ENCODE results near the gene DDR1. TPM values are rescaled to one million over a fixed set of nuclear protein-coding genes. Genes with fewer than 3 reads are reported as not detected.

DDR1 gene
- total RNA-seq, 2 donors from 2014 or later = 140 to 151 TPM

- H3K36me3 Mint-ChIP-seq (ENCODE audit: low read depth) = peaks cover 63% of the 10 kb centered on the region
- Histone ChIP-seq H3K36me3 (ENCODE audit: control insufficient read depth, insufficient read depth, low read length) (peaks cover 44% of the 10 kb centered on the region), H3K4me1 (ENCODE audit: control insufficient read depth, insufficient read depth, low read length) (no peaks in the 10 kb centered on the region), H3K9ac (ENCODE audit: extremely low read depth, low read length, poor library complexity, severe bottlenecking) (no peak overlapping the region), H3K9me3 (ENCODE audit: control insufficient read depth, low read length) (no peaks in the 10 kb centered on the region), H3K4me3 (ENCODE audit: low read length) (no peak overlapping the region), H3K27me3 (ENCODE audit: control insufficient read depth, insufficient read depth, low read length, poor library complexity, severe bottlenecking) (no peaks in the 10 kb centered on the region), H3K27ac (ENCODE audit: low read depth, low read length) (no peak overlapping the region)
- no peak for DNase-seq
- H3K4me3 Mint-ChIP-seq = no peak overlapping the region
- no peak for TF ChIP-seq CTCF (conservative IDR thresholded peaks at IDR 0.05)
- H3K9me3 Mint-ChIP-seq = no peaks in the 10 kb centered on the region
- H3K4me1 Mint-ChIP-seq = peaks cover 3% of the 10 kb centered on the region
- H3K27me3 Mint-ChIP-seq (ENCODE audit: insufficient read depth) = no peaks in the 10 kb centered on the region
- WGBS, 2 experiments (ENCODE audit: insufficient coverage in 1 of 2, insufficient read length in 1 of 2) = 93 to 94% methylated on average over 6 to 12 of the region's 12 CpGs
- H3K27ac Mint-ChIP-seq = no peak overlapping the region
Measured at GRCh38 chr6:30894381-30894780, 10.1 kb downstream of the DDR1 start.

GRCh38 chr6:30894935-30895334 is 10.6 kb downstream of the DDR1 start:
- Mint-ChIP-seq H3K9me3 (no peaks in the 10 kb centered on the region), H3K4me1 (peaks cover 3% of the 10 kb centered on the region), H3K27ac (no peak overlapping the region), H3K27me3 (ENCODE audit: insufficient read depth) (no peaks in the 10 kb centered on the region), H3K4me3 (no peak overlapping the region), H3K36me3 (ENCODE audit: low read depth) (peaks cover 63% of the 10 kb centered on the region)
- H3K27ac ChIP-seq (ENCODE audit: low read depth, low read length) = no peak overlapping the region
- WGBS, 2 experiments (ENCODE audit: insufficient coverage in 1 of 2, insufficient read length in 1 of 2) = 89 to 93% methylated on average over 3 of the region's 3 CpGs
- H3K27me3 ChIP-seq (ENCODE audit: control insufficient read depth, insufficient read depth, low read length, poor library complexity, severe bottlenecking) = no peaks in the 10 kb centered on the region
- no peaks in the 10 kb centered on the region for H3K9me3 ChIP-seq (ENCODE audit: control insufficient read depth, low read length)
- no peak overlapping the region for H3K4me3 ChIP-seq (ENCODE audit: low read length)
- no peaks in the 10 kb centered on the region for H3K4me1 ChIP-seq (ENCODE audit: control insufficient read depth, insufficient read depth, low read length)
- DNase-seq = no peak
- H3K9ac ChIP-seq (ENCODE audit: extremely low read depth, low read length, poor library complexity, severe bottlenecking) = no peak overlapping the region
- TF ChIP-seq CTCF (conservative IDR thresholded peaks at IDR 0.05) = no peak
- H3K36me3 ChIP-seq (ENCODE audit: control insufficient read depth, insufficient read depth, low read length) = peaks cover 47% of the 10 kb centered on the region

- Histone ChIP-seq H3K4me3 (ENCODE audit: low read length) (no peak overlapping the region), H3K36me3 (ENCODE audit: control insufficient read depth, insufficient read depth, low read length) (peaks cover 47% of the 10 kb centered on the region), H3K27me3 (ENCODE audit: control insufficient read depth, insufficient read depth, low read length, poor library complexity, severe bottlenecking) (no peaks in the 10 kb centered on the region), H3K9ac (ENCODE audit: extremely low read depth, low read length, poor library complexity, severe bottlenecking) (no peak overlapping the region), H3K27ac (ENCODE audit: low read depth, low read length) (peak overlapping the region; percentile 38), H3K9me3 (ENCODE audit: control insufficient read depth, low read length) (no peaks in the 10 kb centered on the region), H3K4me1 (ENCODE audit: control insufficient read depth, insufficient read depth, low read length) (no peaks in the 10 kb centered on the region)
- Mint-ChIP-seq H3K36me3 (ENCODE audit: low read depth) (peaks cover 61% of the 10 kb centered on the region), H3K9me3 (no peaks in the 10 kb centered on the region), H3K27ac (no peak overlapping the region), H3K27me3 (ENCODE audit: insufficient read depth) (no peaks in the 10 kb centered on the region), H3K4me1 (peaks cover 3% of the 10 kb centered on the region), H3K4me3 (no peak overlapping the region)
- 90 to 93% methylated on average over 8 to 10 of the region's 10 CpGs for WGBS, 2 experiments (ENCODE audit: insufficient coverage in 1 of 2, insufficient read length in 1 of 2)
- no peak for DNase-seq
- TF ChIP-seq CTCF (conservative IDR thresholded peaks at IDR 0.05) = no peak
Measured at GRCh38 chr6:30895343-30895742, 11.0 kb downstream of the DDR1 start.
